ENCODE measurements around the gene TSHZ3.

Gene TSHZ3

DNA sequence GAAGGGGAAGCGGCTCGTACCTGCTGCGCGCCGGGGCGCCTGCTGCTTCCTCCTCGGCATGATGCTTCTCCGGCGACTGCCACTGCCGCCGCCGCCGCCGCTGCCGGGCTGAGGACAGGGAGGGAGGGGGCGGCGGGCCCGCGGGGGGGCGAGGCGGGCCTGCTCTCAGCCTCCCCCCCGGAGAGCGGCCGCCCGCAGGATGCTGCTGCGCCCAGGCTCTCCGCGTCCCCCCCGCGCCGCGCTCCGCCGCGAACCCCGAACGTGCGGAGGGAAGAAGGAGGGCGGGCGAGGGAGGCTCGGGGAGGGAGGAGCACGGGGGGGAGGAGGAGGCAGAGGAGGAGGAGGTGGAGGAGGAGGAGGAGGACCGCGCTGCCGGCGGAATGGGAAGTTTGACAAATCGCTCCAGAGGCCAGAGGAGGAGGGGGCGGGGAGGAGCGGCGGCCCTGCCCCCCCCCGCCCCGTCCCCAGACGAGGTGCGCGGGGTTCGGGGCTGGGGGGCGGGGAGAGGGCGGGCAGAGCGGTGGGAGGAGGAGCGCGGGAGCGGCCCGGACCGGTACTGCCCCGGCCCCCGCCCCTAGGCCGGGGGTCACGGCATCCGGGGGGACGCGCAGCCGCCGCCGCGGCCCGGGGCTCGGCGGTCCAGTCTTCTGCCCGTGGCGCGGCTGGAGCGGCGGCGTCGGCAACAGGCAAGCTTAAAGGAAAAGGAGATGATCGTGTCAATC, at the start of gene TSHZ3:
TSS of gene TSHZ3 (minus strand) at position 277 of the 722 bp plus-strand sequence. CDS start at position 60, 217 bp downstream.
- no peak for DNase-seq

- no peak for DNase-seq
These were observed 48.1 kb upstream of the TSHZ3 start for GRCh38 chr19:31397308-31397707.

DNA sequence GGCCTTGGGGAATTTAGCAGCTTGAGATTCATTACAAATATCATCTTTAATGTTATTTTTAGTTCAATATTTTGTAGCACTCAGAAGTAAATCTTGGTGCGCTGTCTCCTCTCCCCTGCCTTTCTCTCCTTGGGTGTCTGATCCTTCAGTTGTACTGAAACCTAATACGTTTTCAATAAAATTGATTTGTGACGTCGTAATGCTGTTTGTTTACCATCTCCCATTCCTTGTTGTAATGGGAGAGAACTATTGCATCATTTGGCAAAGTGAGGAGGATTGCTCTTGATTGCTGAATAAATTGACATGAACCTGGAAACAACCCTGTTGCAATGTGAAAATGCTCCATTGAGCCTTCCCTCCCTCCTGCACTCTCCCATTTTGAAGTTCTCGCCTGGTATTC, 43.2 kb upstream of the TSHZ3 start:
- no peak for DNase-seq

DNA sequence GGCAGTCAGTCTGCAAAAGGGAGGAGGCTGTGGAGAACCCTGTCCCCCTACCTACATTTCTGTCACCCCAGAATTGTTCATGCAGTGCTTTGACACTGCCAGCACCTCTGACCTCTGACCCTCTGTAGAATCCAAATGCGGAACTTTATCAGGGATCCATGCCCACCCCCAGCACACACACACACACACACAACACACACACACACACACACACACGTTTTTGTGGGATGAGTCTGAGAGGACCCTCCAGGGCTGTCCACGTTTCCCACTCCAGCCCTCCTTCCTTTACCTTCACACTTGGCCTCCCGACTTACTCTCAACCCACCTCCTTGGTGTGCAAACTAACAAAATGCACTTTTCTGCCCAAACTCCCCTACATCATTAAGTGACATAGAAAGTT, 42.3 kb upstream of the TSHZ3 start:
- DNase-seq, result no peak

GRCh38 chr19:31390711-31391110, 41.5 kb upstream of the TSHZ3 start:
- no peak for DNase-seq

DNA sequence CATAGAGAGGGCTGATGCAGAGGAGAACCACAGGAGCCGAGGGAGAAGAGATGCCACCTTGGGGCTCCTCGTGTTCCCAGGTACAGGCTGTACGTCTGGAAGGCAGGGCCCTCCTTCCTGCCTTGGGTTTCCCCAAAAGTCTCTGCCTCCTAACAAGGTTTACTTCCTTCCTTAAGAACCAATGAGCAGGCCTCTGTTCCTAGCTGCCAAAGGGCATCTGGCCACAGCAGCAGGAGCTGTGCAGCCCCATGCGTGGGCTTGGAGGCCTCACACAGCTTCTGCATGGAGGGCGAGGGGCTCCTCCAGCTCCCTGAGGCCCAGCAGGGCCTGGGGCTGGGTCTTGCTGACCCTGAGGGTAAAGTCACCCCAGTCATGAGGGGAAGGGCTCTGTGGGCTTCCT, 40.6 kb upstream of the TSHZ3 start:
- DNase-seq, result no peak

GRCh38 chr19:31387717-31388301, 38.6 kb upstream of the TSHZ3 start:
- DNase-seq, result no peak

- no peak for DNase-seq
These were observed 37.6 kb upstream of the TSHZ3 start for GRCh38 chr19:31386806-31387205.

- DNase-seq, result no peak
These were observed 36.5 kb upstream of the TSHZ3 start for GRCh38 chr19:31385744-31386143.

GRCh38 chr19:31383553-31383952, 34.3 kb upstream of the TSHZ3 start:
- no peak for DNase-seq

GRCh38 chr19:31380854-31381253, 31.6 kb upstream of the TSHZ3 start:
- DNase-seq, result no peak

DNA sequence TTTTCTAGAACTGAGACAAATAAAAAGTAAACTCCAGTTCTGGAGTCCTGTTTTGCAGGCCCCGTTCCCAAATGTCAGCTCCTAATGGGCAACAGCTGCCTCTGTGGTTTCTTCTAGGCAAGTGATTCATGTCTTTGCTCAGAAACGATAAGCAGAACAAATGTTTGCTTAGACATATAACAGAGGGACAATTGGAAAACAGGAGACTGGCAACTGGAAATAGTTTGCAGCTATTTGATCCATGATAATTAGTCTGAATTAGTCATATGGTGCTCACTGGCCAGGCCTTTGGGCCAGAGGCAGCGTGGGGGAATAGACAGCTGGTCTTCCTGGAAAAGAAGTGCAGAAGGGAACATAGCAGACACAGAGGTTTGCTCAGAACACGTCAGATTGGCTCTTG, 29.2 kb upstream of the TSHZ3 start:
- no peak for DNase-seq

DNA sequence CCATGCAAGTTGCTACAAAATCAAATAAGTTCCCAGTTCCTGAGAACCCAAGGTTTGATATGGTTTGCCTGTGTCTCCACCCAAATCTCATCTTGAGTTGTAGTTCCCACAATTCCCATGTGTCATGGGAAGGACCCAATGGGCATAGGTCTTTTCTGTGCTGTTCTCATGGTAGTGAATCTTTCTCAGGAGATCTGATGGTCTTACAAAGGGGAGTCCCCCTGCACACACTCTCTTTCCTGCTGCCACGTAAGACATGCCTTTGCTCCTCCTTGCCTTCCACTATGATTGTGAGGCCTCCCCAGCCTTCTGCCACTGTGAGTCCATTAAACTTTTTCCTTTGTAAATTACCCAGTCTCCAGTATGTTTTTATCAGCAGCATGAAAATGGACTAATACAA, 28.5 kb upstream of the TSHZ3 start:
- DNase-seq, result no peak

GRCh38 chr19:31372246-31372781, 23.1 kb upstream of the TSHZ3 start:
- DNase-seq, result no peak

GRCh38 chr19:31370216-31370615, 21.0 kb upstream of the TSHZ3 start:
- no peak for DNase-seq

- no peak for DNase-seq
These were observed 15.7 kb upstream of the TSHZ3 start for GRCh38 chr19:31364963-31365362.

GRCh38 chr19:31361728-31362127, 12.5 kb upstream of the TSHZ3 start:
- DNase-seq, result no peak

GRCh38 chr19:31357315-31357673, 8.1 kb upstream of the TSHZ3 start:
- no peak for DNase-seq

DNA sequence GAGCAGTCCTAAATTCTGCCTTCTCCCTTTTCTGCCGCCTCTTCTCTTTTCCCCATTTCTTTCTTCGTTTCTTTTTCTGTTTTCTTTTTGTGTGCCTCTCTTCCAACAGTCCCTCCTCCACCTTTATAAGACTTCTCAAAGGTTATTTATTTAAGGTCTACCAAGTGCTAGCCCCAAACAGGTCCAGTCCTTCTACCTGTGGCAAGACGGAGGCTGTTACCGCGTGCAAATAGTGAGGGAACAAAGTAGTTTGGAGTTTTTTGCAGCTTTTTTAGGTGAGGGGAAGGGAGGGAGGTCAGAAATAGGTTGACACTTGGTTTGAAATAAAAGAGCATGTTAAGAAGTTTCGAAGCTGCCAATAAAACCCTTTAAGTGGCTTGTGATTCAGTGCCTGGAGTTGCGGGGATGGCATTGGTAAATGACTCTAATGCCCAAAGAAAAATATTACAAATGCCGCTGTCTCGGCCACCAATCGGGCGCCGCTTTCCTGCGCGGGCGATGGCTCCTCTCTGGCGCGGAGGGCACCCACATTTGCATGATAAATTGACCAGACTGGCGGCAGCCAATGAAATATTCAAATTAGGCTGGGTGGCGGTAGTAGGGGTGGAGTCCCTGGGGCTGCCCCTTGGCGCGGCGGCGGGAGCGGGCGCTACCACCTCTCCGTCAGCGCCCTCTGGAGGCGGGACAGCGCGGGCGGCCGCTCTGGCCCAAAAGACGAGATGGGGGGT, 7.5 kb upstream of the TSHZ3 start:
- no peak for DNase-seq

GRCh38 chr19:31355665-31356289, 6.5 kb upstream of the TSHZ3 start:
- no peak for DNase-seq

- no peak for DNase-seq
These were observed 5.8 kb upstream of the TSHZ3 start for GRCh38 chr19:31354799-31355664.

GRCh38 chr19:31354316-31354715, 5.1 kb upstream of the TSHZ3 start:
- no peak for DNase-seq

DNA sequence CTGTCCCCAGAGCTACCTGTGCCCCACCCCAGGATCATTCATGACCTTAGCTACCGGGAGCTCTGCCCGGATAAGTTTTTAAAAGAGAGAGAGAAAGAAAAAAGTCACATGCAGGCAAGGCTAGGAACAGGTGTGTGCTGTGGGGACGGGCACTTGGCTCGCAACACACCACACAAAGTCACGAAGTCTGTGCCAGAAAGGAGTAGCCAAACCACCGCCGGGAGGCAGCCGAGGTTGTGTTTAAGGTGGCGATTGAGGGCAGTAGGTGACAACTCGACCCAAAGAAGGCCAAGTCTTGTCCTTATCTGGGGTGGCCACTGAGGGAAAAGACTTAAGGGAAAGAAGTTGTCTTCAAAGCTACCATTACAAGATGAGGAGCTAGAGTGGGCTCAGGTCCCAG, 4.6 kb upstream of the TSHZ3 start:
- no peak for DNase-seq
